Fibroblast of skin of right biceps (primary cell): ENCODE measurements around the gene RXRA.

ENCODE experiments used
- DNase-seq: peaks from one replicate; pipeline ENCODE4 v3.0.0-alpha.2; 2013

Gene RXRA

DNA sequence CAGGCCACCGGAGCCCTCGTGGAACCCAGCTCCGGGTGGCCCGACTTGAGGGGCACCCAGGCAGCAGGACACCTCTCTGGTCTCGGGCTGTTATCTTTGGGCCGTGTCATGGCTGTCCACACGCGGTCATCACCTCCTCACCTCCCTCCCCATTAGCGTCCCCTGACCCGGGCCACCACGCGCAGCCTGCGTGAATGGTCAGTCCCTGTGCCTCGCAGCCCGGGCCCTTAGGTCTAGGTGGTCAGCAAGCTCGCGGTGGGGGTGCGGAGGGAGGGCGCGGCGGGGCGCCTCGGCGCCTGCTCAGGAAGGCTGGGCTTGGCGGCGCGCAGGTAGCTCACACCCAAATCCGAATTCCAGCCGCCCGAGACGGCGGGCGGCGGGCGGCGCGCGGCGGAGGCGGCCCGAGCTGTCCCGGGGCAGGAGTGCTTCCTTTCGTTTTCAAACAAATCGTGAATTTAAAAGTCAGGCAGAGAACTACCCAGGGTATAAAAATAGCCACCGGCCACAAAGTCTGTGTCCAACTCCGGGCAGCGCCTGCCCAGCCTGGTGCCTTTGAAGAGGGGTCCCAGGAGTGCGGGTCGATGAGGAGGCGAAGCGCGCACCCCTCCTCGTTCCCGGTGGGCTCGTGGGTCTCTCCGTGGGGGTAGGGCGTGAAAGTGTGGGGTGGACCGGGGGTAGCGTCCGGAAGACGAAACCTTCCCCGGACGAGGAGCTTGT, 1.0 kb upstream of the RXRA start:
- peak; percentile 60 for DNase-seq

DNA sequence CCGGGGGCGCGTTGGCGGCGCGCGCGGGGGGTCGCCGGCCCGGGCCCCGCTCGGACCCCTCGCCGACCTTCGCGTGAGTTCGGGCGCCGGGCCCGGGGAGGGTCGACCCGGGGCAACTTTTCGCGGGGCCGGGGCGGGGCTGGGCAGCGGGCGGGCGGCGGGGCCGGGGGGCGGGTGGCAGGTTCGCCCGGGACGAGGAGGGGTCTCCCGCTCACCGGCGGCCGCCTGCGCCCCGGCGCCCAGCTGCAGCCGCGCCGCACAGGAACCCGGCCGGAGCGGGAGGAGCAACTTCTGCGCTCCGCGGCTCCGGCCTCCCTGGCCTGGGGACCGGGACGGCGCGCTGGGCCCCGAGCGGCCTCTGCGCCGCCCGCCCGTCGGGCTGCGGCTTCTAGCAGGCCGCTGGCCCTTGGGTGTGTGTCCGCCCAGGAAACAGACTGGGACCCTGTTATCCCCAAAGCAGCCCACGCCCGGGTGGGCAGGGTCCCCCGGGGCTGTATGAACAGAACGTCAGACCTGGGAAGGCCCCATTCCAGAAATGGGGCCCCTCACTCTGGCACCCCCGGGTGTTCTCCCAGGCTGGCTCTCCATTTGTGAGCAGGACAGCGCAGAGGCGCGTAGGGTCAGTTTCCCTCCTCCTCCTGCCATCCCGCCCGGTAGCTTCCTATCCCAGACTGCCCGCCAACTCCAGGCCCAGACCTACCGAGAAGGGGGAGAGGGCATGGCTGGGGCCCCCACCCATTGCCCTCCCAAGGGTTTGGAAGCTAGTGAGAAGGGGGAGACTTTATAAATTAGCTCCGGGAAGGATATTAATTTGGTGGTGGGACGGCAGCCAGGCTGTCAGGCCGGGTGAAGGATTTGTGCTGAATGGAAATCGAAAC, 708 bp downstream of the RXRA start:
- no peak for DNase-seq

DNA sequence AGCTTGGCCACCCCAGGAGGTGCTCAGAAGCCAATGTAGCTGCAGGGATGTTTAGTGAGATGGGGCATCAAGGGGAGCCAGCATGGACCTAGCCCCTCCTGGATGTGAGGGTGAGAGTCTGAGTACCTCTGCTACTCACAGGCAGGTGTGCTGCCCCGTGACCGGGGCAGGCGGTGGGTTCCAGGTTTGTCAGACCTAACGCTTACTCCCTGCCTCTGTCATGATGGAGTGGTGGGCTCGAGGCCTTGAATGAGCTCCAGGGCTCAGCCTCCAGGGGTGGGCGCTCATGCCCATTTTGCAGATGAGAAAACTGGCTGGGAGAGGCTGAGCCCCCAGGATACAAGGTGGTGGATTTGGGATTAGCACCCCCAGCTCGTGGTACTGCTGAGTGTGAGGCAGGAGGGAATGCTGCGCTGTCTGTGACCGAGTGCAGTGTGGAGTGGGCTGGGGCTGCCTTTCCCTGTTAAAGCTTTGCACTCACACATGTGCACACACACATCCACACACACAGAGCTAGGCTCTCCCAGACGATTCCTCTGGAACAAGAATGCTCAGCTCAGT, 1.5 kb downstream of the RXRA start:
- DNase-seq, result no peak

DNA sequence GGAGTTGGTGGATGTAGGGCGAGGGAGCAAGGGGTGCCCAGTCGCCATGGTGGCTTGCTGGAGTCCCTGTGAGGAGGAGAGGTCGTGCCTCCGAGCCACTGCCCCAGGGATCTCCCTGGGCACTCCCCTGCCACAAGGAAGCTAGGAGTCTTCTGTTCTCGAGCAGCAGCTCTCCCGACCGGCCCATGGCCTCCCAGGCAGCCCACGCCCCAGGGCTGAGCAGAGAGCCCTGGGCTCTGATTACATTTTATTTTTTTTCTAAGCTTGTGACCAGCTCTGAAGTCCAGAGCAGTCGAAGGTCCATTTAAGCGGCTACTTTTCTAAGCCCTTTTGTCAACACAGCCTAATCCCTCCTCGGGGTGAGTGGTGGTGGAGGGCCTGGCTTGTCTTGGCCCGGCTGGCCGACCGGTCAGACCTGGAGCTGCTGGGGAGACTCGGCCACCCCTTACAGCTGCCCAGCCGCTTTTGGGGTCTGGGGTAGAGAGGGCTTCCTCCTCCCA, 2.1 kb downstream of the RXRA start:
- no peak for DNase-seq

DNA sequence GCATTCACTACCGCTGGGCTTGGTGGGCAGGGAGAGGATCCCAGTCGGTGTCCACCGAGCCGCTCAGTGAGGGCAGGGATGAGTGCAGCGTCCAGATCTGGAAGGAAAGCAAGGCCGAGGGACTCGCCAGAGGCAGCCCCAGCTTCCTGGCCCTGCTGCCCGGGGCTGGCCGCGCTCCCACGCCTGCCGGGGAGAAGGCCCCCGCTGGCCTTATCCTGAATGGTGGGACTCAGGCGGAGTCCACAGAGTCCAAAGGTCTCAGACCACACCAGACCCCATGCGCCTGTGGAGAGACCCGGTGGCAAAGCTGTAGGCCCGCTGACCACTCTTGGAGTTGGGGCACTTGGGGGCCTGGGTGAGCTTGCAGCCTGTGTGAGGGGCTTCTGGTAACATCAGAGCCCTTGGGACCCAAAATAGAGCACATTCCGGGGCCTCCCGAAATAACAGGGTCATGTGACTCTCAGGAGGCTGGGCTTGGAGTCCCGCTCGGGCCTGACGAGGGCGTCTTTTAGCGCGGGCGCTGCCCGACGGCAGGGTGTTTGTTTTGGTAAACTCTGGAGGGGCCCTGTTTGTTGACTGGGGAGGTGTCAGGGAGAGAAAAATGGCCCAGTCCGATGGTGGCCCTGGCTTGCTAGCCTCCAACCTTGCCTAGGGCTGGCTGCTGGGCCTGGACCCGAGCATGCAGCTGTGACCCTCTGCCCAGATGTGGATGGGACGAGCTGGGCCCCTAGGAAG, 2.8 kb downstream of the RXRA start:
- DNase-seq, result peak; percentile 40

DNA sequence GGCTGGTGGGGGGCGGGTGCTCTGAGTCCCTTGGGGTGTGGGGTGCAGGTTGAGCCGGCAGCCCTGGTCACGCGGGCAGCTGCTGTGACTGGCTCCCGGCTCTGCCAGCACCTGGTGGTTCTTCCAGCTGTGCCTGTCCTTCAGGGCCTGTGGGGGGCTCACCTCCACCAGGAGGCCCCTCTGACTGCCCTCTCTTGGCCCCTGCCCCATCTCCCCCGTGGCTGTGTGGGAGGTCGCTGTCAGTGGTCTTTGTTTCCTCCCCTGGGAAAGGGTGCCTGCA, 3.3 kb downstream of the RXRA start:
- DNase-seq, result no peak

DNA sequence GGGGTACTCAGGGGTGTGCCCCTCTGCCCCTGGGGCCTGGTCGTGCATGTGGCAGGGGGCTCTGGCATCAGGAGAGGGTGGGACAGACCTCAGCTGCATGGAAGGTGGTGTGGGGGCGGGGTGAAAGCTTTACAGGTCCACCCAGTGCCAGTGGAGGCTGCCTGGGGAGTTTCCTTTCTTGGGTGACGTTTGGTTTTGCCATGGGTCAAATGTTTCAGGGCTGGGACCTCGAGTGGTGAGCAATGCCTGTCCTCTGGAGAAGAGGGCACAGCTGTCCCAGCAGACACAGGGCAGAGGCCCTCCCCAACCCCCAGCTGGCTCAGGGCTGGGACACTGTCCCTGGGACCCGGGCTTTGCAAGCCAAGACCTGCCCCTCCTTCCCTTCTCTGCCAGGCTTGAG, 3.6 kb downstream of the RXRA start:
- no peak for DNase-seq

DNA sequence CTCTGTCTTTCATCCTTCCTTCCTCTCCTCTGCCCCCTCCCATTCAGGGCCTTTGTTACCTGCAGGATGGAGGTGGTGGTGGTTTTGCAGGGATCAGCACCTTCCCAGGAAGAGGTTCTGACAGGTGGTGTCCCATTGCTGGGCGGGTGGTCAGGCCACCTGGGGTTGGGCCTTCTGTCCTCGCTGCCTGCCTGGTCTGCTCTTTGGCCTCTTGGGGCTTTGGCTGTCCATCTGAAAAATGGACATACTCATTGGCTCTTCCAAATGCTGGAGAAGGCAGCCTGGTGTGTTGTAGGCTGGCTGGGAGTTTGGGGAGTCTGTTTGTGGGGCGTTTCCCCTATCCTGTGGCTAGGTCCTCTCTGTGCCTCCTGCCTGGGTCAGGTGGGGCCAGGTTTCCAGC, 4.3 kb downstream of the RXRA start:
- DNase-seq, result no peak

DNA sequence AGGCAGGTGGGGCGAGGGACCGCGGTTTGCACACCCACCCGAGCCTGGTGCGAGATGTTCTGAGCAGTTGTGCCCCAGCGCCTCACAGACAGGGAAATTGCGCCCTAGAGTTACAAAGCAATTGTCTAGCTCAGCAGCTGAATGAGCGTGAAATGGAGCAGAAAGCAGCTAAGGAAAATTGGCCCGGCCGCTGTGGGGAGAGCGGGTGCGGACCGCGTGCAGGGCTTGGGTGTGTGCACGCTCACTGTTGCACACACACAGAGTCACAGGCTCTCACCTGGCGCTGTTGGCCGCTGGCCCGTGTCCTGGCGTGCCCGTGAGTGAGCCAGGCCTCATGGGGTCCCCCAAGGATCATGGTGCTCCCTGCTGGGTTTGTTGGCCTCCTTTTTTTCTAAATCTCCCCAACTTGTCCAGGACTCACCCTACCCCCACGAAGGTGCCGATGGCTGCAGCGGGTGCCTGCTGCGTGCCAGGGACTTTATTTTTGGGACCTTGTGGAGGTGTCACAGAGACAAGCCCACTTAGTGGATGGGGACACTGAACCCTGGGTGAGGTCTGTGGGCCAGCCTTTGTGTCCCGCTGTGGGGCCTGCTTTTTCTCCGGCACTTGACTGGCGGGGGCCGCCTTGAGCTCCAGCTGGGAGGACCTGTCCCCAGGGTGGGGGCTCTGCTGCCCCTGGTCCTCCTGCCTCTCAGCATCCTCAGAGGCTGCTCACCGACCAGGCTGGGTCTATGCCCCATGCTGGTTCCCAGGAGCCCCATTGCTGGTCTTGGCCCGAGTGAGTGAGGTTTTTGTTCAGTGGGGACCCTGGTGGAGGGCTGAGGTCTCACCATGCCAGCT, 5.2 kb downstream of the RXRA start:
- no peak for DNase-seq

DNA sequence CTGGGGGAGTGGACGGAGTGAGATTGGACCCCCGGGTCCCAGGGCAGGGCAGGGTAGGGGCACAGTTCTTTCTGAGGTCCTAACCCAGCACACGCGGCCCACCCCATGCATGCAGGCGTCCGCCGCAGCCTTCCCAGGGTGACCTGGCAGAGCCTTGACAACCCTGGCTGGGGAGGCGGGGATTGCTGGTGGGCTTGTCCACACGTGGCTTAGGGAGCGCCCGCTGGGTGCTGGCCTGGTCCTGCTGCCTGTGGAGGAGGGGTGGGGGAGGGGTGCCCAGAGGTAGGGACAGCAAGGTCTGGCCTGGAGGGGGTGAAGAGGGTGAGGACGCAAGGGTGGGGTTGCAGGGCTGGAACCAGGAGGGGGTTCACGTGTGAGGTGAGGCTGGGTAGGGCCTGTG, 6.0 kb downstream of the RXRA start:
- DNase-seq, result no peak

DNA sequence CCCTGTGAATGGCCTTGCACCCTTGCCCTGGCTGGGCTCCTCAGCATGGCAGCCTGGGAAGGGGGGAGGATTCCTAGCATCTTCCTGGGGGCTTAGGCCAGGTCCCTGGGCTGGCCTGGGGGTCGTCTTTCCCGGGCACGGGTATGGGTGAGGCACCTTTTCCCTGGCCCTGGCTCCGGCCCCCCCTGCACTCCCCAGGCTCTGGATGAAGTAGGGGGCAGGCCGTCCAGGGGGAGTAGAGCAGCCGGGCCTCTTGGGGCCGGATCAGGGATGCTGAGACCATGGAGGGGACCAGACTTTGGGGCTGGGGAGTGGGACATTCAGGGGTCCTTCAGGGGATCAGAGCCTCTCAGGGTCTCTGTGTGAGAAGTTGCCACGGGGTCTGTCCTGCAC, 6.6 kb downstream of the RXRA start:
- no peak for DNase-seq

DNA sequence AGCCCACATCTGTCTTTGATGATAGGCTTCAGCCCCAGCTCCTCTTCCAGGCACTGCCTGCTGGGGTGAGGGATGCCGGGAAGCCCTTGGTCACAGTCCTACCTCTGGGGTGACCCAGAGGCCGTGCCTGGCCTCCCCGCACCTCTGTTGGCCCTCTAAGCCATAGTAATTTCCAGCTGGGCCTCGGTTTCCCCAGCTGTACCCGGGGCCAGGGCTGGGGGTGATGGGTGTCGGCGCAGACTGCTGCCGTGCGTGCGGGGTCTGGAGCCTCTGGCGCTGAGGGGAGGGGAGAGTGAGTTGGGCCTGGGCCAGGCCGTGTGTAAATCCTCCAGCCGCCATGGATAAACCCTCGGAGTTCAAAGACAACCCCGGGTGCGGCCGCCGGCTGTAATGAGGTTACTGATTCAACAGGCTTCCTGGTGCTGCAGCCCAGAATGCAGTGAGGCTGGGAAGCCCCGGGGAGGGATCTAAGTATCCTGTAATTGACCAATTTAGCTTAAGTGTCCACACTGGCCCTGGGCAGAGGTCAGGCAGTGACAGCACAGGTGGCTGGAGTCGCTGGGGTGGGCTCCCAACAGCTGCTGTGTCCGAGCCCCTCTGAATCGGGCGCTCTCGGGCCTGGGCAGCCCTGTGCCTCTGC, 7.1 kb downstream of the RXRA start:
- peak; percentile 48 for DNase-seq

DNA sequence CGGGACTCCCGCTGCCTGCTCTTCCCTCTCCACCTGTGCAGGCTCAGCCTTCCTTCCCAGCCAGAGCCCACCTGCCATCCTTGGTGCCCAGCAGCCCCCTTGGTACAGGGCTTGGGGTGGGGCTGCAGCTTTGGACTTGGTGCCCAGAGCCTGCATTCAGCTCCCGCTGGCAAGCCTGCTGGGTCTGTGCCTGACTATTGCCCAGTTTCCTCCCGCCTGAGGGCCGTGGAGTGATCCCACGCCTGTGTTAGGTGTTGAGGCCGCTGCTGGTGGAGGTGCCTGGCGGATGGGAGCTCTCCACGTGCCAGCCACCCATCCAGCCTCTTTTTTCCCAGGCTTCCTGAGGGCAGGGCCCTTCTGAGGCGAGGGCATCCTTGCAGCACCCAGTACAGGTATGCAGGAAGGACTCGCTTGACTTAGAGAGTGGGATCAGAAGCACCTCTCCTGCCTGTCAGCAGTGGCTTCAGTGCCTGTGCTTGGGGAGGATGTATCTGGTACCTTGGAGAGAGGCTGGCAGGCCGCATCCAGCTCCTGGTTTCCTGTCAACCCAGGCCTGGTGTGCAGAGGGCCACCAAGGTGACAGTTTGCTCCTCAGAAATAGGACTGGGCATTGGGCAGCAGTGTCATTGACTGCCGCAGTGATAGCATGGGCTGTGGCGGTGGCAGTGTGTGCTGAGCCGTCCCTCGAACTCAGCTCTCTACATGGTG, 7.8 kb downstream of the RXRA start:
- DNase-seq, result no peak

DNA sequence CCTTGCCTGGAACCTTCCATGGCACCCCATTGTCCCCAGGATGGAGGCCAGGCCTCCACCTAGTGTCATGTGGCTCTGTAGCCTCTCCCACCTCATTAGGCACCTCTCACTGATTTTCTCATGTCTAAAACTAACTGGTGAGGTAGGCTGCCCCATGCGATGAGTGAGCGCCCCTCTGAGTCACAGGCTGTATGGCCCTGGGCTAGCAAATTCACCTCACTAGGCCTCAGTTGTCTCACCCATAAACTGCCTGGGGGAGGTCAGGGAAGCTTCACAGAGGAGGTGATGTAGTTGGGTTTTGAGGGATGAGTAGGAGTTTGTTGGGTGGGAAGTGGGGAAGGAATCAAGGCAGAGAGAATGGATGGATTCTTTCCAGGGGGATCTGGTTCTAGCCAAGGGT, 8.8 kb downstream of the RXRA start:
- peak; percentile 54 for DNase-seq

DNA sequence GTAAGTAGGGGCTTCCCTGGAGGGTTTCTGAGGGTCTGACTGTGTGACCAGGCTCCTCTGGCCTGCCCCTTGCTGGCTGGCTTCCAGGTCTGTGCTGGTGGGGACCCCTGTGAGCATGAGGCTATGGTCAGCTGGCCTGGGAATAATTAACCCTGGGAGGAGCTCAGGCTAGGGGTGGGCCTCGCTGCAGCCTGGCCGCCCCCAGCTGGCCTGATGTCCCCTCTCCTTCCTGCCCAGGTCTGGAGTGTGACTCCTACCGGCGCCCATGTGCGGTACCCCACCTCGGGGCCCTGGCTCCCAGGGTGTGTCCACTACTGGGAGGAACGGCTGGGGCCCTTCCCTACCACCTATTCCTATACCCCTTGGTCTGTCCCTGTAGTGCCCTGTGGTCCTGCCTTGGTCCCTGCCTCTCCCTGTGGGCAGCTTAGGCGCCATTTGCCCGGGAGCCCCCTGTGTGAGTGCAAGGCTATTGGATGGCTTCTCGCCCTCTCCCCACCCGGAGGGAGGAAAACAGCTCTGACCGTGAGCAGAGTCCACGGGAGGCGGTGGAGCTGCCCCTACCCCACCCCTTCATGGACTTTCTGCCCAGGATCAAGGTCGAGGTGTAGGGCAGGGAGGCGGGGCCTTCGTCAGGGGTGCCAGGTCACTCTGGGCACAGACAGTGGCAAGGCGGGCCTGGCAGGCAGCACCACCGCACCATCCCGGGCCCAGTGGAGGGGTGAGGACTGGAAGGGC, 9.4 kb downstream of the RXRA start:
- DNase-seq, result no peak

DNA sequence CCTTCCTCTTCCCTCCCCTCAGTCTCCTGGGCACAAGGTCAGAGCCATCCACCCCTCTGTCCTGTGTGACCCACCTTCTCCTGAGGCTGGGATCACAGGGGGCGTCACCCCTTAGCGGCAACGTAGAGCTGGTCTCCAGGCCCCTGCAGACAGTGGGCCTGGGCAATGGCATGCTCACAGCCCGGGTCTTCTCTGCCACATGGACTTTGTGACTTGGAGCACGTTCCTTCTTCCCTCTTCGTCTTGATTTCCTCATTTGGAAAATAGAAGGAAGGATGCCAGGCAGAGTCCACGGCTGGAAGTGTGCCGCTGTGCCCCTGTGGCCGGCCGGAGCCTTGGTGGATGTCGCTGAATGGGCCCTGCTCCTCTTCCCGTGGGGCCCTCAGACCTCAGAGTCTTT, 10.0 kb downstream of the RXRA start:
- no peak for DNase-seq

DNA sequence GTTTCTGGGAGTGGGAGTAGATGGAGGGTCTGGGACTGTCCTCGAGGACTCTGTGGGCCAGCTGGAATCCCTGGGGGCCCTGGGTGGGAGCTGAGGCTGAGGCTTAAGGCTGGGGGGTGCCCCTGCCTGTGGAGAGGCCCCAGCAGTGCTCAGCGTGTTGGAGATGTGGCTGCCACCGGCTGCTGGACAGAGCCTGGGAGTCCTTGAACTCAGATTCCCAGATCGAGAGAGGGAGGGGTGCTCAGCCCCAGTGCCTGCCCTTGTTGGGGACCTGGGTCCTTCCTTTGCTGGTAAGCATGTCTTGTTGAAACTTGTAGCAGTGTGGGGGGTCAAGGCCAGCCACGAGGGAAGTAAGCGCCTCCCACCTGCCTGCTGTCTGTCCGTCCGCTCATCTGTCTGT, 10.7 kb downstream of the RXRA start:
- no peak for DNase-seq

DNA sequence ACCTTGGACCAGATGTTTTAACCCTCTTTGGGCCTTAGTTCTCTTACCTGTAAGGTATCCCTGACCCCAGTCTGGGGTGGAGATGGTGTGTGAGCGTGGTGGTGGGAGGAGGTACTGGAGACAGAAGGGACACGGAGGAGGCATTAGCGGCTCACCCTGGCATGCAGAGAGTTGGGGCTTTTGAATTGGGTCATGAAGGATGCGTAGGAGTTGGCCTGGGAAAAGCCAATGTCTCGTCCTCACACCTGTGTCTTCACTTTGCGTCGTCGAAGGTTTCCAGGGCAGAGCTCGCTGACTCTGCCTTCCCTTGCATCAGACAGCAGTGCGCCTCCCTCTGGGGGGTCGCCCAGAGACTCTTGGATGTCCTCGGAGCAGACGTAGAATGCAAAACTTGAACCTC, 11.2 kb downstream of the RXRA start:
- no peak for DNase-seq

DNA sequence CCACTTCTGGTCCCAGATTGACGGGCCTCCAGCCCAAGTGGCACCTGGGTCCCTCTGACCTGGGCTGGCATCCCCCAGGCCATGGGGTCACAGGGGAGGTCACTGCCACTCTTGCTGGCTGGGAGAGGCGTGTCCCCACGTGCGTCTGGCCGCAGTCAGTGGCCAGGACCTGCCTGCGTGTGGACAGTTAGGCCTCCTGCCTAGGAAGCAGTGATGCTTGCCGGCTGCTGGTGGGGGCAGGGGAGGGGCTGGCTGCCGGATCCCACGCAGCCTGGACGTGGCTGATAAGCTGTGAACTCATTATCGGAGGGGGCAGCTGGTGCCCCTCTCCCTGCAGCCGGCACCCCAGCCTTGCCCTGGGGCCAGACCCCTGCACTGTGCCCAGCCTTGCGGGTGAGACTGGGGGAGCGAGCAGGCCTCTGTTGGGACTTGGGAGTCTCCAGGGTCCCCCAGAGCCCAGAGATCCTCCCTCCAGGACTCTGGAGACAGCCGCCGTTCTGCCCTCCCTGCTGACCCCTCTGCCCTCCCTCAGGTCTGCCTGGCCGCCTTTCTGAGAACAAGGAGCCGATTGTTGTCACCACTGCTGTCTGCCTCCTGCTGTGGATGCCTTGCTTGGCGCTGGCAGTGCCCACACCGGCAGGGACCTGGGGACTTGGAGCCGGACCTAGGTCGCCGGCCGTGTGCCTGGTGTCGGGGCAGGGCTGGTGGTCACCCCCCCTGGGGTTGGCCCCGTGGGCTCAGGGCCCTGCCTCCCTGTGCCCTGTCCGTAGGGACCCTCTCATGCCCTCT, 12.3 kb downstream of the RXRA start:
- DNase-seq, result no peak
